Subcutaneous adipose tissue (tissue), 4 donors: ENCODE results near the gene FSD2. TPM values are rescaled to one million over a fixed set of nuclear protein-coding genes. Genes with fewer than 3 reads are reported as not detected.

Experiments used
- CTCF ChIP-seq: fragments of 450-650 bp; IDR thresholded peaks from one replicate; pipeline ENCODE4 v1.5.1; 2016; ENCODE audit warnings: low read depth, mild to moderate bottlenecking, control low read depth, antibody characterized with exemption, moderate library complexity
- total RNA-seq, 4 donors: library from RNA; depleted of rRNA; stranded (reverse); fragments of >200 nt; gene quantifications; one replicate each; pipeline ENCODE4 v1.1.0, GENCODE V29; 2016

FSD2 gene
- total RNA-seq, 4 donors from 2014 or later, result not detected

DNA sequence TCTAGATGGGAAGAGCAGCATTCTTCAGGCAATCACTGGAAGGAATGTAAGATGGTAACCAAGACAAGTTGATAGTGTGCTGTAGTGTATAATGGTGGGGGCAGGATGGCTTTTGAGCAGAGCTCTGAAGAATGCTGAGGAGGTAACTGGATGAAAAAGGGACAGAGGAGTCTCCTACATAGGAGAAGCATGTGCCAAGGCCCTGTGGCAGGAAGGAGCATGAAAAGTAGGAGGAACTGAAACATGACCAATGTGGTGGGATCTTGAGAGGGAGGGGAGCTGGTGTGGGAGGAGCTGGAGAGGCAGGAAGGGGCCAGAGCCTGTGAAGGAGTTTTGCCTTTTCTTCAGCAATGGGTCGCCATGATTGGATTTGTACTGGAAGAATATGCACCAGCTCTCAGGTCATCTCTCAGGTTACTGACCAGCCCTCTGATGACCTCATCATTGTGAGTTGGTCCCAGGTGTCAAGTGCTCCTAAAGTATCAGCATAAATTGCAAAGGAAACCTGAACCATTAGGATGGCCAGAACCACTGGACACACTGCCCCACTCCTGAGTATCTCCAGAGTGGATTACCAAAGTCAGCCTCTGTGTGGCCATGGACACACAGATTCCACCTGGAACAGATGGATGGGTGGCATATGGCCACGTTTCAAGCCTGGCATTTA is 38.6 kb downstream of the FSD2 start:
- TF ChIP-seq CTCF, result no peak

GRCh38 chr15:82764740-82765139 is 41.1 kb downstream of the FSD2 start:
- no peak for TF ChIP-seq CTCF

GRCh38 chr15:82764117-82764490 is 41.8 kb downstream of the FSD2 start:
- no peak for TF ChIP-seq CTCF

DNA sequence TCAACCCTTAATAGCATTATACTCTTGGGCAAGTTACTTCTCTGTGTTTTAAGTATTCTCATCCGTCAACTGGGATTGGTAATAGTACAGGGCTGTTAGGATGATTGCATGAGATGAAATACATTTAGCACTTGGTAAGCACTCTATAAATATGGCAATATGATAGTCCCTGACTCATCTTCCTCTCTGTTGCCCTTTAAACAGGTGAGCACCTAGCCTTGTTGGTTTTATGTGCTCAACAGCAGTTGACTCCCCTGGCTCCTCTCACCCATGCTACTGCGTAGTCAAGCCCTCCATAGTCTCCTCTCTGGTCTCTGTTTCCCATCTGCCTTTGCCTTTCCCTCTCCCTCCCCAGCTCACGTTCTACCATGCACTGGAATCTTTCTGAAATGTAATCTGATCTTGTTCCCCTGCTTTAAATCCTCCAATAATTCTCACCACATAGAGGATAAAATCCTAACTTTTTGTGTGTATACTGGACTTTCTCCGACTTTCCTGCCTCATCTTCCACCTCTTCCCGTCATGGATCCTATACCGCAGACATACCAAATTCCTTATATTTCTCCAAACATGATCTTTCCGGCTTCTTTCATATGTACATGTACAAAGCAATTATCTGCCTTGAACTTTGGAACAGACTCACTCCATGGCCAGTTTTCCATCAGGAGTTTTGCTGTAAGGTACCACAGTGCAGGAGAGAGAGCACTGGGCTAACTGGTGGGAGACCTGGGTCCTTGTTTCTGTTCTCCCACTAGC is 42.3 kb downstream of the FSD2 start:
- no peak for TF ChIP-seq CTCF

DNA sequence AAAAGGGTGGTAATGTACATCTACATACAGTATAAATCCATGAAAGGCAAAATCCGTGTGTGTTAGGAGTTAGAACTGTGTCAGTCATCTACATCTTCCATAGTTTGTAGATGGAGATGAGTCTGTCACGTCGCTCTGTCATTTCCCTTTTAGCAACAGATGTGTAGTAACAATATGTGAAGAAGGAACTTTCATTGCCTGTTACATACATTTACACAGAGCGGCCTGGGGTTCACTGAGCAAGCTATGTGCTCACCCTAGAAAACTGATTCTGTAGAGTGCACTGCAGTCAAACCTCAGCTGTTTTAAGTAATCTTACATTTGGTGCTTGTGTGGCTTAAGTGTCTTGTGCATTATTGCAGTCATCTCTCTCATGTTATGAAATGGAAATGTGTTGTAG is 54.6 kb downstream of the FSD2 start:
- TF ChIP-seq CTCF, result no peak

DNA sequence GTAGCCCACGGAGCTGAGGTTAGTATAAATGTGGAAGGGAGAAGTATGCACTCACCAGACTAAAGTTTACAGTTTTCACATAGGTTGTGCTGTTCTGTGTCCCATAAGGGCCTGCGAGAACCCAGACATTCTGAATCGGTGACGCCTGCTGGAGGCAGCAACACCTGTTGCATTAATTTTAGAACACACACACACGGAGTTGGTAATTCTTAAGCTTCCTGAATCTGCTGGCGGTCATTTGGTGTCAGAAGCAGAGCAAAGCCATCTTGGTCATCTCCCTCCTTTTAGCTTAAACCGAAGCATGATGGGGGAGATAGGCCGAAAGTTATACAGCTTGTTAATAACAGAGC is 55.1 kb downstream of the FSD2 start:
- TF ChIP-seq CTCF, result no peak

- TF ChIP-seq CTCF, result no peak
These were observed 55.7 kb downstream of the FSD2 start for GRCh38 chr15:82749951-82750830.
